Chondrocyte (in vitro differentiated cells): Measurements from ENCODE around the gene EPM2A. TPM values are rescaled to one million over a fixed set of nuclear protein-coding genes. Genes with fewer than 3 reads are reported as not detected.

Experiments
- DNase-seq: peaks from one replicate; pipeline ENCODE4 v3.0.0; 2021; ENCODE audit warnings: mixed read lengths, low spot score
- H3K27ac Mint-ChIP-seq: one replicate; pipeline ENCODE4 v1.8.0; 2021; ENCODE audit warnings: mild to moderate bottlenecking, moderate library complexity, mixed read lengths; ENCODE audit not compliant: unreplicated experiment
- H3K27me3 Mint-ChIP-seq: 2 replicates; pipeline ENCODE4 v1.8.0; 2021; ENCODE audit warnings: low read depth, mixed read lengths
- H3K36me3 Mint-ChIP-seq: 2 replicates; pipeline ENCODE4 v1.8.0; 2021; ENCODE audit warnings: low read depth, mixed read lengths
- H3K4me1 Mint-ChIP-seq: 2 replicates; pipeline ENCODE4 v1.8.0; 2021; ENCODE audit warnings: low read depth, mild to moderate bottlenecking, mixed read lengths
- H3K4me3 Mint-ChIP-seq: one replicate; pipeline ENCODE4 v1.8.0; 2021; ENCODE audit warnings: mild to moderate bottlenecking, moderate library complexity, mixed read lengths; ENCODE audit not compliant: unreplicated experiment
- H3K9me3 Mint-ChIP-seq: 2 replicates; pipeline ENCODE4 v1.8.0; 2021; ENCODE audit warnings: low read depth, mixed read lengths
- CTCF ChIP-seq: fragments of 200-600 bp; sonication (generic); IDR thresholded peaks from 2 replicates; pipeline ENCODE4 v1.5.0; 2021; ENCODE audit warnings: antibody characterized with exemption, mild to moderate bottlenecking, moderate library complexity
- total RNA-seq: library from RNA; stranded (reverse); gene quantifications from 3 replicates; pipeline ENCODE4 v1.2.1, GENCODE V29; 2021

The EPM2A gene
- total RNA-seq, 1 donor from 2014 or later, result 7.8 TPM

GRCh38 chr6:145763742-145764141 is 28.4 kb upstream of the EPM2A start:
- H3K9me3 Mint-ChIP-seq, result no peaks in the 10 kb centered on the region
- no peak overlapping the region for H3K4me3 Mint-ChIP-seq
- no peak for TF ChIP-seq CTCF

GRCh38 chr6:145761584-145761983 is 26.3 kb upstream of the EPM2A start:
- TF ChIP-seq CTCF, result no peak
- Mint-ChIP-seq H3K27me3 (no peaks in the 10 kb centered on the region), H3K36me3 (no peaks in the 10 kb centered on the region), H3K27ac (no peak overlapping the region), H3K4me3 (no peak overlapping the region), H3K9me3 (no peaks in the 10 kb centered on the region), H3K4me1 (peaks cover 8% of the 10 kb centered on the region)
- DNase-seq, result no peak

More at GRCh38 chr6:145763742-145764141, 28.4 kb upstream of the EPM2A start:
- DNase-seq, result no peak
- Mint-ChIP-seq H3K4me1 (no peaks in the 10 kb centered on the region), H3K36me3 (no peaks in the 10 kb centered on the region), H3K27me3 (no peaks in the 10 kb centered on the region), H3K27ac (no peak overlapping the region)

- Mint-ChIP-seq H3K4me1 (peaks cover 20% of the 10 kb centered on the region), H3K36me3 (no peaks in the 10 kb centered on the region), H3K4me3 (no peak overlapping the region), H3K9me3 (no peaks in the 10 kb centered on the region), H3K27ac (no peak overlapping the region), H3K27me3 (no peaks in the 10 kb centered on the region)
- DNase-seq, result no peak
- no peak for TF ChIP-seq CTCF
Observed at GRCh38 chr6:145758113-145758512, 22.8 kb upstream of the EPM2A start.

- no peak for TF ChIP-seq CTCF
- Mint-ChIP-seq H3K4me1 (peaks cover 20% of the 10 kb centered on the region), H3K36me3 (no peaks in the 10 kb centered on the region), H3K4me3 (no peak overlapping the region), H3K9me3 (no peaks in the 10 kb centered on the region), H3K27me3 (no peaks in the 10 kb centered on the region), H3K27ac (peak overlapping the region; percentile 45)
- no peak for DNase-seq
Observed at GRCh38 chr6:145756170-145756662, 20.9 kb upstream of the EPM2A start.

- H3K4me3 Mint-ChIP-seq, result no peak overlapping the region
- DNase-seq, result no peak
- no peaks in the 10 kb centered on the region for H3K9me3 Mint-ChIP-seq
- no peak for TF ChIP-seq CTCF
- H3K4me1 Mint-ChIP-seq, result peaks cover 20% of the 10 kb centered on the region
- H3K27ac Mint-ChIP-seq, result peak overlapping the region; percentile 45
- H3K27me3 Mint-ChIP-seq, result no peaks in the 10 kb centered on the region
- no peaks in the 10 kb centered on the region for H3K36me3 Mint-ChIP-seq
Observed at GRCh38 chr6:145755682-145756081, 20.4 kb upstream of the EPM2A start.
